Ishikawa (cell line): ENCODE measurements around the gene MAMSTR.

Experiments used
- CEBPB ChIP-seq: IDR thresholded peaks from 2 replicates; pipeline ENCODE4 v1.6.1; 2012
- EGR1 ChIP-seq: IDR thresholded peaks from 2 replicates; pipeline ENCODE4 v1.6.1; 2012
- EP300 ChIP-seq: IDR thresholded peaks from 2 replicates; pipeline ENCODE4 v1.6.1; 2012; ENCODE audit warnings: borderline replicate concordance
- MAX ChIP-seq: IDR thresholded peaks from 2 replicates; pipeline ENCODE4 v1.6.1; 2012
- TAF1 ChIP-seq: IDR thresholded peaks from 2 replicates; pipeline ENCODE4 v1.6.1; 2012; ENCODE audit warnings: low read depth, mild to moderate bottlenecking
- TCF12 ChIP-seq: IDR thresholded peaks from 2 replicates; pipeline ENCODE4 v1.6.1; 2012; ENCODE audit warnings: low read depth
- TEAD4 ChIP-seq: IDR thresholded peaks from 2 replicates; pipeline ENCODE4 v1.6.1; 2012
- YY1 ChIP-seq: IDR thresholded peaks from 2 replicates; pipeline ENCODE4 v1.6.1; 2012; ENCODE audit warnings: low read depth
- ZBTB7A ChIP-seq: IDR thresholded peaks from 2 replicates; pipeline ENCODE4 v1.6.1; 2012; ENCODE audit warnings: low read depth
- TF ChIP-seq, protein P1 (sequence below): IDR thresholded peaks from 2 replicates; pipeline ENCODE4 v1.6.1; 2012; ENCODE audit warnings: low read depth, mild to moderate bottlenecking
- TF ChIP-seq, protein P2 (sequence below): IDR thresholded peaks from 2 replicates; pipeline ENCODE4 v1.6.1; 2012

DNA sequence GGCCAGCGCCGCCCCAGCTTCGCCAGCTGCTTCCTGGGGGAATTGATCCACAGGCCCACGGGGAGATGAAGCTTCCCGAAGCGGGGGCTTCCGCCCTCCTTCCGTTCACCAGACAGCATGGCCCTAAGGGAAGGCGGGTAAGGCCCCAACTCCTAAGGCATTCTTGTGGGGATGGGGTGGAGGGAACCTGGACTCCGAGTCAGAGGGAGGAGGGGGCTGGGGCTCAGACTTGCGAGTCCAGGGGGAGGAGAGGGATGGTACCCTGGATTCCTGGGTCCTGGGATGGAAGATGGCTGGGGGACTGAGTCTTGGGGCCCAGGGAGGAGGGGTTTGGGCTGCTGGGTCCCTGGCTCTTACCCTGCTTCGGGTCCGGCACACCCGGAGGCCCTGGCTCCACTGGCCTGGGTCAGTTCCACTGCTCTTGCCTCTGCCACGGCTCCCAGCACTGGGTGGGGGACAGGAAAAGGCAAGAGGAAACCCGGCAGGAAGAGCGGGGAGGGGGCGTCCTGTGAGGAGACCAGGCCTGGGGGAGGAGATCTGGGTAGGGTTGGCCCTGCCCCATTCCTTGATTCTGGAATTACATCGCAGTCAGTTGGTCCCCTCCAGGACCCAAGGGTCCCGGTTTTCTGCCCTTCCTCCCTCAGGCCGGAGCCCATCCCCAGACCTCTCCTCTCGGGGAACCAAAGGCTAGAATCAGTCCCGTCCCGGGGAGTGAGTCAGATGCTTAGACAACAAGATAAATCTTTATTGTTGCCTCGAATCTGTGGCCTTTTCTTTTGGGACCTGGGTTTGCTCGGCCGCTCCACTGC is 20.8 kb upstream of the MAMSTR start, which contains the start of gene RASIP1:
- TF ChIP-seq MAX (no peak), EGR1 (no peak), CEBPB (no peak), EP300 (no peak), TAF1 (no peak), ZBTB7A (no peak), YY1 (no peak), TEAD4 (no peak), TCF12 (no peak)
- TF ChIP-seq, protein P1, sequence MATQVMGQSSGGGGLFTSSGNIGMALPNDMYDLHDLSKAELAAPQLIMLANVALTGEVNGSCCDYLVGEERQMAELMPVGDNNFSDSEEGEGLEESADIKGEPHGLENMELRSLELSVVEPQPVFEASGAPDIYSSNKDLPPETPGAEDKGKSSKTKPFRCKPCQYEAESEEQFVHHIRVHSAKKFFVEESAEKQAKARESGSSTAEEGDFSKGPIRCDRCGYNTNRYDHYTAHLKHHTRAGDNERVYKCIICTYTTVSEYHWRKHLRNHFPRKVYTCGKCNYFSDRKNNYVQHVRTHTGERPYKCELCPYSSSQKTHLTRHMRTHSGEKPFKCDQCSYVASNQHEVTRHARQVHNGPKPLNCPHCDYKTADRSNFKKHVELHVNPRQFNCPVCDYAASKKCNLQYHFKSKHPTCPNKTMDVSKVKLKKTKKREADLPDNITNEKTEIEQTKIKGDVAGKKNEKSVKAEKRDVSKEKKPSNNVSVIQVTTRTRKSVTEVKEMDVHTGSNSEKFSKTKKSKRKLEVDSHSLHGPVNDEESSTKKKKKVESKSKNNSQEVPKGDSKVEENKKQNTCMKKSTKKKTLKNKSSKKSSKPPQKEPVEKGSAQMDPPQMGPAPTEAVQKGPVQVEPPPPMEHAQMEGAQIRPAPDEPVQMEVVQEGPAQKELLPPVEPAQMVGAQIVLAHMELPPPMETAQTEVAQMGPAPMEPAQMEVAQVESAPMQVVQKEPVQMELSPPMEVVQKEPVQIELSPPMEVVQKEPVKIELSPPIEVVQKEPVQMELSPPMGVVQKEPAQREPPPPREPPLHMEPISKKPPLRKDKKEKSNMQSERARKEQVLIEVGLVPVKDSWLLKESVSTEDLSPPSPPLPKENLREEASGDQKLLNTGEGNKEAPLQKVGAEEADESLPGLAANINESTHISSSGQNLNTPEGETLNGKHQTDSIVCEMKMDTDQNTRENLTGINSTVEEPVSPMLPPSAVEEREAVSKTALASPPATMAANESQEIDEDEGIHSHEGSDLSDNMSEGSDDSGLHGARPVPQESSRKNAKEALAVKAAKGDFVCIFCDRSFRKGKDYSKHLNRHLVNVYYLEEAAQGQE = no peak
- TF ChIP-seq, protein P2, sequence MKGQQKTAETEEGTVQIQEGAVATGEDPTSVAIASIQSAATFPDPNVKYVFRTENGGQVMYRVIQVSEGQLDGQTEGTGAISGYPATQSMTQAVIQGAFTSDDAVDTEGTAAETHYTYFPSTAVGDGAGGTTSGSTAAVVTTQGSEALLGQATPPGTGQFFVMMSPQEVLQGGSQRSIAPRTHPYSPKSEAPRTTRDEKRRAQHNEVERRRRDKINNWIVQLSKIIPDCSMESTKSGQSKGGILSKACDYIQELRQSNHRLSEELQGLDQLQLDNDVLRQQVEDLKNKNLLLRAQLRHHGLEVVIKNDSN = no peak
